CD4-positive, alpha-beta T cell (primary cell): ENCODE data around the gene METTL22. TPM values are rescaled to one million over a fixed set of nuclear protein-coding genes. Genes with fewer than 3 reads are reported as not detected.
"Not testable (repeated sequence)": the region's sequence is repeated elsewhere in the genome, so short reads cannot be mapped to it uniquely, and the experiment has no call there.

Experiments
- ATAC-seq: fragments of 200-7000 bp; cut with Tn5 transposase; one replicate; pipeline ENCODE4 v1.10.0; 2022; ENCODE audit warnings: mild to moderate bottlenecking; ENCODE audit not compliant: poor library complexity
- CTCF ChIA-PET: fragments of 350-600 bp; sonication (Branson Sonifier 250); formaldehyde crosslinking; loops from one replicate; lab custom pipeline; 2021; ENCODE audit warnings: antibody characterized with exemption, inconsistent platforms; lab: Charles Lee
- POLR2A ChIA-PET: fragments of 350-600 bp; sonication (Branson Sonifier 250); formaldehyde crosslinking; loops from one replicate; lab custom pipeline; 2021; ENCODE audit warnings: antibody characterized with exemption, inconsistent platforms; lab: Charles Lee
- DNase-seq, 14 experiments: peaks; one replicate each; pipeline ENCODE4 v3.0.0-alpha.2; 2013 to 2020; ENCODE audit warnings: mixed read lengths in 2 of 14
- H3K27ac ChIP-seq, 2 donors: one replicate each; pipeline versions ENCODE4 v1.5.1 to v1.7.0; 2013; ENCODE audit warnings: low read length in 2 of 2, low read depth in 1 of 2, mild to moderate bottlenecking in 1 of 2
- H3K27me3 ChIP-seq, 2 experiments: 1 replicate in 1 of 2; 2 replicates in 1 of 2; pipeline versions ENCODE4 v1.6.1 to v1.7.0; 2013; ENCODE audit warnings: low read length in 2 of 2, control low read depth in 1 of 2, mild to moderate bottlenecking in 1 of 2, moderate library complexity in 1 of 2; ENCODE audit not compliant: insufficient read depth in 2 of 2, control insufficient read depth in 1 of 2
- H3K36me3 ChIP-seq: one replicate; pipeline ENCODE4 v1.6.1; 2013; ENCODE audit warnings: low read length, control low read depth; ENCODE audit not compliant: insufficient read depth
- H3K4me1 ChIP-seq: one replicate; pipeline ENCODE4 v1.6.1; 2013; ENCODE audit warnings: low read length, control low read depth; ENCODE audit not compliant: insufficient read depth
- H3K4me3 ChIP-seq: one replicate; pipeline ENCODE4 v1.5.1; 2013; ENCODE audit warnings: mild to moderate bottlenecking, low read length, moderate library complexity
- H3K9me3 ChIP-seq, 2 experiments: 1 replicate in 1 of 2; 2 replicates in 1 of 2; pipeline versions ENCODE4 v1.6.1 to v1.7.0; 2013; ENCODE audit warnings: low read length in 2 of 2, mild to moderate bottlenecking in 2 of 2, control low read depth in 1 of 2, moderate library complexity in 1 of 2; ENCODE audit not compliant: control insufficient read depth in 1 of 2, insufficient read depth in 1 of 2
- H3K27ac Mint-ChIP-seq: one replicate; pipeline ENCODE4 v1.8.0; 2020; ENCODE audit warnings: mixed read lengths
- H3K27me3 Mint-ChIP-seq: one replicate; pipeline ENCODE4 v1.8.0; 2021; ENCODE audit warnings: mixed read lengths
- H3K36me3 Mint-ChIP-seq: one replicate; pipeline ENCODE4 v1.8.0; 2021; ENCODE audit warnings: low read depth, mixed read lengths
- H3K4me1 Mint-ChIP-seq: one replicate; pipeline ENCODE4 v1.8.0; 2021; ENCODE audit warnings: low read depth, mixed read lengths
- H3K4me3 Mint-ChIP-seq: one replicate; pipeline ENCODE4 v1.8.0; 2020; ENCODE audit warnings: mild to moderate bottlenecking, mixed read lengths
- H3K9me3 Mint-ChIP-seq: one replicate; pipeline ENCODE4 v1.8.0; 2020; ENCODE audit warnings: mixed read lengths
- CTCF ChIP-seq: fragments of 200-600 bp; IDR thresholded peaks from one replicate; pipeline ENCODE4 v1.8.0; 2022; ENCODE audit warnings: antibody characterized with exemption, mild to moderate bottlenecking
- intact Hi-C, 2 experiments: fragments of 100-400 bp; cut with DNase I in 1 of 2; cut with micrococcal nuclease in 1 of 2; formaldehyde crosslinking; loops; one replicate each; pipeline versions ENCODE4 v1.15.1 to v1.9.0; 2023 to 2025; cut with DNase I, micrococcal nuclease
- total RNA-seq, 174 experiments: library from RNA in 2 of 174; stranded (reverse) in 2 of 174; gene quantifications; one replicate each; pipeline ENCODE4 v1.2.3 and lab custom pipeline; 2021 to 2026

Gene METTL22
- total RNA-seq, 2 experiments from 2014 or later = 23.2 to 26.5 TPM

DNA sequence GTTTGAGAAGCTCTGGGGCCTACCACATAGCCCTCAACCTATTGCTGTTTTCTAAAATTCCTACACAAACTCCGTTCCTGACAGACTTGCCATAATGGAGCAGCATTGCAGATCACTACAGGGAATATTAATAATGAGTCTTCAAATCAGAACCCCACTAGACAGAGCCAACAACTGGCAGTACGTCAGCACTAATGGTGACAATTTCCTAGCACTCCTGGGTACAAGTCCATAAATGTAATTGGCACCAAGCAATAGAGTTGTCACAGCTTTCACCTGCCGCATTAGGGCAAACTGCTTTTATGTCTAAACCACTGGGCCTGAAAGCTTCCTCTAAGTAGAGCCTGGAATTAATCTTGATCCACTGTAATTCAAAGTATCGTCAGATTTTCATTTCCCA, 27.4 kb downstream of the METTL22 start:
- Histone ChIP-seq H3K4me3 (no peak overlapping the region), H3K27ac (no peak overlapping the region), H3K9me3 (no peaks in the 10 kb centered on the region), H3K4me1 (peaks cover 13% of the 10 kb centered on the region), H3K27me3 (no peaks in the 10 kb centered on the region), H3K36me3 (peaks cover 36% of the 10 kb centered on the region)
- POLR2A ChIA-PET = no interaction called here
- Mint-ChIP-seq H3K36me3 (peaks cover 46% of the 10 kb centered on the region), H3K4me1 (peaks cover 18% of the 10 kb centered on the region), H3K27ac (no peak overlapping the region), H3K27me3 (no peaks in the 10 kb centered on the region), H3K4me3 (no peak overlapping the region), H3K9me3 (no peaks in the 10 kb centered on the region)
- ATAC-seq = no peak
- intact Hi-C loops = no loop called here
- TF ChIP-seq CTCF = no peak
- CTCF ChIA-PET = no interaction called here
- no peak for DNase-seq

DNA sequence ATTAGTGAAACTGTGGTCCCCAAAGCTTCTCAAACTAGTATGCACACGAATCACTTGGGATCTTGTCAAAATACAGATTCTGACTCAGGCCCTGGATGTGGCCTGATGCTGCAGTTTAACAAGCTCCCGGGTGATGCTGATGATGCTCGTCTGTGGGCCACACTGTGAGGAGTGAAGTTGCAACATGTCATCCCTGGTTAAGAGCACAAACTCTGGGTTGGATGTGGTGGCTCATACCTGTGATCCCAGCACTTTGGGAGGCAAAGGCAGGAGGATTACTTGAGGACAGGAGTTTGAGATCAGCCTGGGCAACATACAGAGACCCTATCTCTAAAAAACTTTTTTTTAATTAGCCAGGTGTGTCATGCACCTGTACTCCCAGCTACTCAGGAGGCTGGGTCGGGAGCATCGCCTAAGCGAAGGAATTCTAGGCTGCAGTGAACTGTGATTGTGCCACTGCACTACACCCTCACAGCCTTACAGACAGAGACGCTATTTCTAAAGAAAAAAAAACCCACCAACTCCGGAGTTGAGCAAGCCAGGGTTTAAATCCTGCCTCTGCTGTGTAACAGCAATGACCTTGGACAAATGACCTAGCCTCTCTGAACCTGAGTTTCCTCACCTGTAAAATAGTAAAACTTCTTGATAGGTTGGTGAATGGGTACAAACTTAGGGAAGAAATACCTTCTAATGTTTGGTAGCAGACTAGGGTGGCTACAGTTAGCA, 28.5 kb downstream of the METTL22 start:
- H3K4me3 ChIP-seq = no peak overlapping the region
- H3K4me1 ChIP-seq = peaks cover 2% of the 10 kb centered on the region
- intact Hi-C loops = no loop called here
- ATAC-seq = no peak
- no peaks in the 10 kb centered on the region for H3K9me3 ChIP-seq
- no peaks in the 10 kb centered on the region for H3K9me3 Mint-ChIP-seq
- no peaks in the 10 kb centered on the region for H3K27me3 ChIP-seq
- peaks cover 35% of the 10 kb centered on the region for H3K36me3 Mint-ChIP-seq
- no peak for TF ChIP-seq CTCF
- peaks cover 8% of the 10 kb centered on the region for H3K4me1 Mint-ChIP-seq
- no peaks in the 10 kb centered on the region for H3K27me3 Mint-ChIP-seq
- ChIA-PET CTCF (no interaction called here), POLR2A (no interaction called here)
- H3K27ac Mint-ChIP-seq = no peak overlapping the region
- peaks cover 27% of the 10 kb centered on the region for H3K36me3 ChIP-seq
- no peak overlapping the region for H3K4me3 Mint-ChIP-seq
- H3K27ac ChIP-seq = no peak overlapping the region
- no peak for DNase-seq

GRCh38 chr16:8651958-8652357, 30.5 kb downstream of the METTL22 start:
- H3K27me3 ChIP-seq, DNase-seq, CTCF ChIA-PET, POLR2A ChIA-PET, H3K4me1 ChIP-seq, H3K27me3 Mint-ChIP-seq, H3K27ac ChIP-seq, H3K4me3 Mint-ChIP-seq, H3K4me1 Mint-ChIP-seq, H3K4me3 ChIP-seq, H3K27ac Mint-ChIP-seq, intact Hi-C loops, H3K9me3 Mint-ChIP-seq, H3K9me3 ChIP-seq, ATAC-seq: not testable (repeated sequence)
- H3K36me3 ChIP-seq = peaks cover 13% of the 10 kb centered on the region
- H3K36me3 Mint-ChIP-seq = peaks cover 16% of the 10 kb centered on the region
